Medulla oblongata (tissue), 1 donor: ENCODE data around the gene ANO4.
"Not testable (repeated sequence)": the region's sequence is repeated elsewhere in the genome, so short reads cannot be mapped to it uniquely, and the experiment has no call there.

Experiments used
- DNase-seq: peaks from one replicate; pipeline ENCODE4 v3.0.0-alpha.2; 2015; ENCODE audit errors: extremely low spot score

The ANO4 gene

DNA sequence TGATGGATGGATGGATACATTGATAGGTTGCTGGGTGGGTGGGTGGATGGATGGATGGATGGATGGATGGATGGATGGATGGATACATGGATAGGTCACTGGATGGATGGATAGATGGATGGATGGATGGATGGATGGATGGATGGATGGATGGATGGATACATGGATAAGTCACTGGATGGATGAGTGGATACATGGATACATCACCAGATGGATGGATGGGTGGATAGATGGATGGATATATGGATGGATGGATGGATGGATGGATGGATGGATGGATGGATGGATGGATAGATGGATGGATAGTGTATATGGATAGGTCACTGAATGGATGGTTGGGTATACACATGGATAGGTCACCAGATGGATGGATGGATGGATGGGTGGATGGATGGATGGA, 194.9 kb downstream of the ANO4 start:
- DNase-seq = not testable (repeated sequence)

DNA sequence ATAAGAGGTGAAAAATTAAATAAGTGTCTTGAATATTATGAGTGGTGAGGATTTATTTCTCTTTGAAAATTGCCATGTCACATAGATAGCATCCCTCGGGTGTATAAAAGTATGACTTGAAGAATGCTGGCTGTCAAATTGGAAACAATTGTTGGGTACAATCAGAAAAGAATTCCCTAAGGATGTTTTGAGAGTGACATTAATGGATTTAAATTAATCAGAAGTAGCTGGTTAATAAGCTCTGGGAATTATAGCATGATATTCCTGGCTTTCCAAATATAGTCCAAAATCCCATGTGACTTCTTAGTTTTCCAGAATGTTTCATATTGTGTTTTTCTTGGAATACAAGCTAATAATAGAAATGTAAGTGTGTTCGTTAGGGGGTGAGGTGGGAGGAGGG, 196.5 kb downstream of the ANO4 start:
- no peak for DNase-seq

DNA sequence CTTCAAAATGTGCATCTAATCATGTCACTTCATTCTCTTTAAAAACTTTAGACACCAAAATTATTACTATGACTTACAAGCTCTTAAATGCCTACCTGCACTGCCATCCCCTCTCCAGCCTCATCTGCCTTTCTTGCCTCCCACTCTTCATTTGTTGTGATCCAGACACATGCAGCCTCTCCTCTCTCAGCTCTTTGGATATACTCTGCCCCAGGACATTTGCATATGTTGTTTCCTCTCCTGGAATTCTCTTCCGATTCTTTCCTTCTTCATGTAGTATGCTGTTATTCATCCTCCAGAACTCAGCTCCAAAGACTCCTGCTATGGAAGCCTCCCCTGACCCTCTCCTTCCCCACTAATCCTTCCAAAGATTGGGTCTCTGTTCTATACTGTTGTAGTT, 197.6 kb downstream of the ANO4 start:
- DNase-seq = no peak

DNA sequence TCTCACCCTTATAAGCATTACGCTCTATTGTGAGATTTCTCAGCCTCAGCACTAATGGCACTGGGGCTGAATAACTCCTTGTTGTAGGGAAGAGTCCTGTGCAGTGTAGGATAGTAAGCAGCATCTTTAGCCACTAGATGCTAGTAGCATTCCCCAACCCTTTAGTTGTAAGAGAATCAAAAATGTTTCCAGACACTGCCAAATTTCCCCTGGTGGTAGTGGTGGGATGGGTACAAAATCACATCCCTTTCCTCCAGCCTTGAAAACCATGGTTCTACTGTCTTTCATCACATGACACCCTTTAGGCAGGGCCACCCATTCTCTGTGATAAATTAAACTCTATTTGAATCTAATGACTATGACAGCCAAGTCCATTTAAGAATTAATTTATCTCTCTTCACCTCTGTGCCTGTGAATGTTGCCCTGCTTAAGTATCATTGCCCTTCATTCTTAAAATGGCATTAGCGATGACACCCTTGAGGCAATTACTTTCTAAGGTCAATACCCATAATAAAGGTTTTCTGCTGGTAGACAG, 199.4 kb downstream of the ANO4 start:
- no peak for DNase-seq

DNA sequence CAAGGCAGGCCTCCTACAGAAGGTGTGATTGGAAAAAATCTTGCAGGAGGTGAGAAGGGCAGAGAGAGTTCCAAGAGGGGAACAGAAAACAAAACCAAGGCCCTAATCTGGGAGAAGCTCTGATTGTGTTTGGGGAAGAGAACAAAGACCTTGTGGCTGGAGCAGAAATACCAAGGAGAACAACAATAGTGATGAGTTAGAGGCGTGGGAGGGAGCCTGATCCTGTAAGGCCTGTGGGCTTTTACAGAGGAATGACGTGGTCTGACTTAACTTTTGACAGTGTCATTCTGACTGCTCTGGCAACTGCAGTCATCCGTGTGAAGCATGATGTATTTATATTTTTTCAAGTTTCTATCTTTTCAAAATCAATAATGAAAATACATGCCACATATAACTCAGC, 200.6 kb downstream of the ANO4 start:
- no peak for DNase-seq

DNA sequence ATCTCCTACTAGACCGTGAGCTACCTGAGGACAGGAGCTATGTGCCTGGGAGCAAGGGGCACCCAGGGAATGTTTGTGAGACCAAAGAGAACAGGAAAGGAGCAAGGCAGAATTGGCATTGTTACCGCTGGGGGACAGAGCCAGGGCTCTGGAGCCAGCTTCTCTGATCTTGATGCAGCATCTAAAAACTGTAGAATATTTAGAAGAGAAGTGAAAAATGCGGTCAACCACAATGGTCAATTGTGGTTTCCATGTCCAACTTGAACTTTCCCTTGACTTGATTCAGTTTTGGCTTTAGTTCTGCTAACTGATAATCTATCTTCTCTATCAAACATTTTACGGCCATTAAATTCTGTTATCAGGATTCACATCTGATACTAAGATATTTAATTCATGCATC, 201.2 kb downstream of the ANO4 start:
- DNase-seq = no peak

DNA sequence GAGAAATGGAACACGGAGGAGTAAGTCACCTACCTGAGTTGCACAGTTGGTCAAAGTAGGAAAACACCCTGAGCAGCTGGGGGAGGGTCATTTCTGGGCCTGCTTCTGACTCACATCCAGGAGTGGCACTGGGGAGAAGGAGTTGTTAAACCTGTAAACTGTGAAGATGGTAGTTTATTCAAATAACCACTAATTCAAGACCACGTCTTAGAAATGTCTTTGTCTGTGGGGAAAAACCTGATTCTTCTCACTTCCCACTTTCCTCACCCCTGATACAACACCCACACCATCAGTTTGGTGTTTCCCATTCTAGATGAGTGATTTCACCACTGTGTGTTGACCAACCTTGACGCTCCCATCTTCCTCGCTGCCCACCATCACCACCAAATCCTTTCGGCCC, 207.1 kb downstream of the ANO4 start:
- DNase-seq = no peak

DNA sequence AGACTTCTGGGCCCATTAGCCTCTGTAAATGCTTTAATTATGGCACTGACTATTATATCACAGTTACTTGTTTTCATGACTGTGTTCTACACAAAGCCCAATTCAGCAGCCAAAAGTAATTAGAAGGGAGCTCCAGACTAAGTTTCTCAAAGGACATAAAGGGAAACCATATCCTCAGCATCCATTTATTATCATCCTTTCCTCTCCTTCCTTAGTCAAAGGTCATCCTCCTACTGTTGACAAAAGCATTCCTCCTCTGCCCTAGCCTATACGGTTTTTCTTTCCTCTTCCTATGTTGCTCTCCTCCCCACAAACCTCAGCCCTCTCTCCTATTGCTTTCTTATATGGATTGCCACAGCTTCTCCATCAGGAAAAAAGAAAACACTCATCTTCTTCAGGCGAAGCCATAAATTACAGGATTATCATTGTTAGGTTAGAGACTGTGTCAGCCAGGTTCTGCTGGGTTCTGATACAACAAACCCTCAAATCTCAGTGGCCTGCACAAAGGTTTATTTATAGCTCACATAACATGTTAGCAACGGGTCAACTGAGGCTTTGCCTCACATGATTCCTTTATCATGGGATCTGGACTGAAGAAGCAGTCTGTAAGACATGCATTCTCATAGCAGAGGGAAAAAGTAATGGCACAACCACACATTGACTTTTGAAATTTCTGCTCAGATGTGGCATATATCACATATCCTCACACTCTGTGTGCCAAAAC, 208.3 kb downstream of the ANO4 start:
- no peak for DNase-seq

DNA sequence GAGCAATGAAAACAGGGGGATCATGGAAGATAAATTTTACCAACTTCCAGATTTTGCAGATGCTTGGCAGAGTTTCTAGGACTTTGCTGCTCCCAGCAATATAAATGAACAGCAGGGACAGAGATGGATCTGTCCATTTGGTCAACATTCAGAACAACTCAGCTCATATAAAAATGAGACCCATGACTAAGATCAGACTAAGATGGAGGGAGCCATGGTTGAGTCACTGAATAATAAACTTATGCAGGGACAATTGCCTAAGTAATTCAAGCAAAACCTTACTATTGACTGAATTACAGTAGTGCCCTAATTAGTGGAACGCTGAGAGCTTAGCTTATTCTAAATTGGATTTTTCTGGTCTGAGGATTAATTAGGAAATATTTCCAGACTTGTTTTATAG, 210.3 kb downstream of the ANO4 start:
- no peak for DNase-seq

DNA sequence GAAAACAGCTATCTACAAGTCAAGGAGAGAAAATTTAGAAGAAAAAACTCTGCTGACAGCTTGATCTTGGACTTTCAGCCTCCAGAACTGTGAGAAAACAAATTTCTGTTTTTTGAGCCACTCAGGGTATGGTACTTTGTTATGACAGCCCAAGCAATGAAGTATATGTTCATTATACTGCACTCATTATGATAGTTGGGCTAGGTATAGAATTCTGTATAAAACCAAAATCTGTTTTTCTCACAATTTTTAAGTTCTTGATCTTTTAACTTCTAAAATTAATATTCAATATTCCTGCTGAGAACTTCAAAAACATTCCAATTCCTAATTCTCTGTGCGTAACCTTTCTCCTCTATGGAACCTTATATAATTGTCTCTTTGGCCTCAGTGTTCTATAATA, 214.7 kb downstream of the ANO4 start:
- no peak for DNase-seq

DNA sequence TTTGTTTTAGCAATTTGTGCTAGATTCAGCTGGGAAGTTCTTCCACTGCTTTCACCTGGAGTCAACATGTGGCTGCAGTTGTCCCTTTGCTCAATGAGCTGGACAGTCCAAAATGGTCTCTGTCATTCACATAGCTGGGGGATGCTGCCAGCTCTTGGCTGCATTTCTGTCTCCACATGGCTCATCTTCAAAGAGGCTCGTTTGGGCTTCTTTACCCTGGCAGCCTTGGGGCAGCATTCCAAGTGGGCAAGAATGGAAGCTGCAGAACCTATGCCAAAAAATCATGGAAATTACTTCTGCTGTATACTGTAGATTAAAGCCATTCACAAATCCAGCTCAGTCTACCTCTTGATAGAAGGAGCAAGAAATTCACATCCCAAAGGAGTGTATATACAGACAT, 216.3 kb downstream of the ANO4 start:
- DNase-seq = no peak

DNA sequence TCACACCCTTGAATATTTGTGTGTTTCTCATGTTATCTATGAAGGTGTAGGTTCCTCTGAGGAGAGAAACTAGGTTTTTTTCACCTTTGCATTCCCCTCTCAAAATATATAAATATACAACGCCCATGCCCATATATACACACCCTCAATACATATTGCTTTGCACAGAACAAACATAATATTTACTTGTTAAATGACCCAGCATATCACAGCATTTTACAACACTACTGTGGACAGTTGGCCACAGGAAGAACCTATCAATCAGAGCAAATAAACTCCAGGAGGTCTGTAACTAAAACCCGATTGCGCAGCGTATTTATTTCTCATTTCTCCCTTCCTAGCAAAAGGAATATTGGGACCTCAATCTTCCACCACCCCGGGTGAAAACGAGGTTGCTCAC, 219.4 kb downstream of the ANO4 start:
- DNase-seq = no peak

DNA sequence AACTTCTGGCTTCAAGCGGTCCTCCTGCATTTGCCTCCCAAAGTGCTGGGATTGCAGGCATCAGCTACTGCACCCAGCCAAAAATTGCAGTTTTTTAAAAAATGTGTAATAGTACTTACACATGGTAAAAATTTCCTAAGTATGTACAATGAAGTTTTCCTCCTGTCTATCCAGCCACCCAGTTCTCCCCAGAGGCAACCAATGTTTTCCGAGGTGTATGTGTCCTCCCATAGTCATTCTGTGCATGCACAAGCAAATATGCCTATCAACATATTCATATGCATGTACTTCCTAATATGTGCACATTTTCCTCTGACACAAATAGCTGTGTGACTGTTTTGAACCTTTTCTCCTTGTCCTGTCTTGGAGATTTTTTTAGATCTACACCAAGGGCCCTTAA, 220.5 kb downstream of the ANO4 start:
- no peak for DNase-seq

DNA sequence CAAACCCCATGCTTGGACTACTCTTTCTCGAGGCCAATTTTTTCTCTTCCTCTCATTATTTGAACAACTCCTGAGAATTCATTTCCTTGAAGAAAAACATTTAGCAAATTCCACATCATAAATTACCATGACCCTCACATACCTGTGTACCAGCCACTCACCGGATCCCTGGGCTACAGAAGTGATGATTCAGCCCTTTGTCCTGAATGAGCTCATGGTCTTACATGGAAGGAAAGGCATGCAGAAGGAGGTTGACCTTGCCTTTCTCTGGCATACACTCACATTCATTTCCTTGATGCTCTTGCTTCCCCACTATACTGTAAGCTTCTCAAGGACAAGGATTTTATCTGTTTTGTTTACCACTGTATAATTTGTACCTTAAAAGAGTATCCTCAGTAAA, 224.0 kb downstream of the ANO4 start:
- DNase-seq = no peak

DNA sequence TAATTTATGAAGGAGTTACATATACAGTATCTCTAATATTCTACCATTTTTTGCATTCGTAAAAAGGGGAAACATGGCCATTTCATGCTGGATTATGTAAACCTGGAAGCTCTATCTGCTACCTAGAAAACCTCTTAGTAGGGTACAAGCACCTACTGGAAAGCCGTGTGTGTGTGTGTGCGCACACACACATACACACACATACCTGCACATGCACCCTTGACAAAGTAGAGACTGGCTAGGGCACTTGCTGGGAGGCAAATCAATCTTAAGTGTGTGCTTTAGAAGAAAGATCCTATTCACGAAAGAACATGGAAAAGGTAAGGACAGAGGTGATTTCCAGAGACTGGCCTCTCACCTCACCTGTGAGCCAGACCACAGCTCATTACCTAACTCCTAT, 224.6 kb downstream of the ANO4 start:
- no peak for DNase-seq

DNA sequence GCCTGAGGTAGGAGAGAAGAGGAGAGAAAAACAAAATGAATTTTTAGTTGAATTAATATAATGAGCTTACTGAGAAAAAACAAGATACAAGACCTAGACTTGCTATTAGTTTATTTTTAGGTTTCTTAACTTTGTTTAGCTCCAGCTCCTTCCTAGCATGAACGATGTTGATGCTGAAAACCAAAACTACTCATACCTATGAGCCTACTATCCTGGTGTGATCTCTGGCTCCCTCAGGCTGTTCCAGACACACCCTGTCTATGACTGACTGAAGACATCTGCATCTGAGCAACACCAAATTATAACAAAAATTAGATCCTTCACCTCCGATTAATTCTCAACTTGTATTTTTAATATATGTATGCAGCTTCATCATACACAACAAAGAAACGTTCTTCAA, 225.1 kb downstream of the ANO4 start:
- DNase-seq = no peak

DNA sequence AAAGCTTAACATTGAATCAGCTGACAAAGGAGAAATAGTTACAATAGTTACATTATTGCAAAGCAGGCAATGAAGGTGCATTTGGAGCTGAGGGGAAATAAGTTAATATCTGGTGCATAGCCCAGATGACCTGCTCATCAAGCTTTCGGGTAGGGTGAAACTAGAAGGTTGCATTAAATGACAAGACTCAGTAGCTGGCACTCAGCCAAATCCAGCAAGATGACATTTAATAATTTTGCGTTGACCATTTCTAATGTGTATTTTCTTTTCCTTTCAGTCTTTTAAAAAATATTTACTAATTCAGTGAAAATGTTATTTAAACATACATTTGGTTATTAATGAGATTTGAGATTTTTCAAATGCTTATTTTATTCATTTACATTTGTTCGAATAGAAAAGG, 226.9 kb downstream of the ANO4 start:
- DNase-seq = no peak

DNA sequence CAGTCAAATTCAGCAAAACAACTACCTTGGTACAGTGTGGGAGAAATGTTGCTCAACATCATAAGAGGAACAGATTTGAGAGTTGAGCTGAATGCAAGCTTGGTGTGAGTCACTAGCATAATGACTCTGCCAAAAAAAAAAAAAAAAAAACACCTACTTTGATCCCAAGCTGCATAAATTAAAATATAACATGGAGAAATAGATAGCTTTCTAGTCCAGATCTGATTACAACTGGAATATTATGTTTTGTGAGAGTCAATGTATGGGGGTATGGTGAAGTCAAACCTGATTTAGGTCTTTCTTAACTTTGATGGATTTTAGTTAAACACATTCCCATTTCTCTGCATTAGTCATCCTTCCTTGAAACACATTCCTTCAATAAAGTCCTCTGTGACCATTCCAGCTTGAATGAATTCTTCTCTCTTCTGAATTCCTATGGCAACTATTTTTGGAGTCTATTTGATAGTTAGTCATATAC, 227.4 kb downstream of the ANO4 start:
- DNase-seq = no peak

DNA sequence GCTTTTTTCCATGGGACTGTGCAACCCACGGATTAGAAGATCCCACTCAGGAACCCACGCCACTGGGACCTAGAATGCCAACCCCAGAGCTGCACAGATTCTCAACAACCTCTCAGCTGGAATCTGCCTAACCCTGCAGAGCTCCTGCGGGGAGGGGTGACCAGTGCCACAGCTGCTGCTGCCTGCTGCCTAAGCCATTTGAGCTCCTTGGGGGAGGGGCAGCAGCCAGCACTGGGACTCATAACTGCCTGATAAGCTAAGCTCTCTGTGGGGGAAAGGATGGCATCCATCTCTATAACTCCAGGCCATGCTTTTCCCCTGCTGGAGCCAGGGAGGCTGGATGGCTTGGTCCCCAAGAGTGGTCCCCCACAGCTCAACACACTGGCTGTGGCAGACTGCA, 232.6 kb downstream of the ANO4 start:
- DNase-seq = no peak

DNA sequence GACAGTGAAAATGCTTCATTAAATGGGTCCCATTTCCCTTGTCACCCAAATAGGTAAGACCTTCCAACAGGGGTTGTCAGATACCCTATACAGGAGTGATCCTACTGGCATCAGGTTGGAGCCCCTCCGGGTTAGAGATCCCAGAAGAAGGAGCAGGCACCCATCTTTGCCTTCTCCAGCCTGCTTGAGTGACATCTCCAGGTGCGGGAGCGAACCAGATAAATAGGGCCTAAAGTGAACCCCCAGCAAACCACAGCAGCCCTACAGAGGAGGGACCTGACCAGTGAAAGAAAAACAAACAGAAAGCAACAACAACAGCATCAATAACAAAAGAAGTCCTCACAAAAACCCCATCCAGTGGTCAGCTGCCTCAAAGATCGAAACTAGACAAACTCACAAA, 233.2 kb downstream of the ANO4 start:
- DNase-seq = no peak

DNA sequence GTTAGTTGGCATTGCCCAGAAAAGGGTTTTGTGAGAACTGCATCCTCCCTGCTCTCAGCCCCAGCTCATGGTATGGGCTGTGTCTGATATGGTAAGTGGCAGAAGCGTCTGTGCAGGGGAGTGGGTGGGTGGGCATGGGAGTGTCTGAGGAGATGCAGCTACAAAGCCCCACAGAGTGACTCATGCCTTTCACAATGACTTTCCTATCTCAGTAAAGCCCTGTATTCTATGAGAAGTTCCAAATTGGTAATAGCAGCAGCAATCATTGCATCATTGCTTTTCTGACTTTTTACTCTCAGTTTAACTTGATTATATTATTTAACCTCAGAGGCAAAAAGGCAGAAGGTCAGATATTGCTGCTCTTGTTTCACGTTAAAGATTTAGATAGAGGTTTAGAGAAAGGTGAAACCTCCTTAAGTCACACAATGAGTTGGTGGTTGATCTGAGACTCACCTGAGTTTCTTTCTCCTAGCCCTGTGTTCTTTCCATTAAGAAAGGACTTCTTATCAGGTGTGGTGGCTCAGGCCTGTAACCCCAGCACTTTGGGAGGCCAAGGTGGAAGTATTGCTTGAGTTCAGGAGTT, 243.8 kb downstream of the ANO4 start:
- no peak for DNase-seq

DNA sequence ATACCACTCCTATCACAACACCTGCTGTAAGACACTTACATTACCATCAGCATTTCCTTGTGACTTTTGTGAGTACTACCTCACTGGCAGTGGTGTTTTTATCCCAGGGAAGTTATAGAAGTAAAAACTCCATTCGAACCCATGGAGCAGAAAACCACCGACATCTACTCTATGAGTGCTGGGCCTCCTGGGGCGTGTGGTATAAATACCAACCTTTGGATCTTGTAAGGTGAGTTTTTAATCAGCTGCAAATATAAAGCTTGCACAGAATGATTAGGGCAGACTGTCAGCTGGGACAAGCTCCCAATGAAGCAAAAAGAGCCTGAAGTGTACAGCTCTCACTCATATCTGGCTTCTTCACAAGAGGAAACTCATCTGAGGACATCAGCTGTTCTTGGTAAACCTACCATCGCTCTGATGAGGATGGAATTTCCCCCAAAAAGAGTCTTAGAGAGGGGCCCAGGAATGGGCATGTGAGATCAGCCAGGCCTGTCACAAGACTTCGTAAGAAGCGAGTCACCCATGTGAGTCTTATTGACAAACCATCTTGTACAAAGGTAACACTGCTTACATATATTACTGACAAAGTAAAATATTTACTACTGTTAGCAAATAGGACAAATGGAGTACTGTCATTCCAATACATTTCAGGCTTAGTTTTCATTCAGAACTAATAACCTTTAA, 245.4 kb downstream of the ANO4 start:
- DNase-seq = no peak

DNA sequence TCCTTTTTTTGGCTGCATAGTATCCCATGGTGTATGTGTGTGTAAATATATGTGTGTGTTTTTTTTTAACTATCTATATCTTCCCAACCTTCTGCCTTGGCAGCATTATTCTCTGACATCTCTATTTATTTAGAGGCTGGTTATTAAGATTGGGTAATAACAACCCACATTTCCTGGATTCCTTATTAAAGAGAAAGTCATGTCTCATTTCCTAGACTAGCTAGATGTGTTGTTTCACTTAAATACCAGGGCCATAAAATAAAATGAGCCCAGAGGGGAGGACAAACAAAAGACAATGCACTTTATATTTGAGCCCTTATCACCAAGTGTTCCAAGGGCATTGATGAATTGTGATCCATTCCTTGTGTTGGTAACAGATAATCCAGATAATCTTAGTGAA, 246.4 kb downstream of the ANO4 start:
- no peak for DNase-seq
